ENCODE measurements around the gene EDEM3.

Gene EDEM3

DNA sequence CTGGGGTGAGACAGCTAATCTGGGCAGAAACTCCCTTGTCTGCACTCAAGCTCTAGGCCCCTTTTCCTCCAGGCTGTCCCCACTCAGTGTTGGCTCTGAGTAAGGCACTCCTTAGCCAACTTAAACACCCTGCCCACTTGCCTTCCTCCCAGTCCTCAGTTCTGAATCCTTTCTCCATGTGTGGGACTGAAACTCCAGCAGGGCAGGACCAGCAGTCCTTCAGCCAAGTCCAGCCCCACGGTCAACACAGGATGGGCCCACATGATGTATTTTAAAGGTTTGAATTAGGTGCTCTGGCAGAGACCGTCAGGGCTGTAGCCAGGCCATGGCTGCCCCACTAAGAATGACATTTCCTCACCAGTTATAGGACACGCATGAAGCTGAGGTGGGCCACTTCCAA, 107.8 kb downstream of the EDEM3 start:
- DNase-seq (ENCODE audit: low spot score), result no peak
- TF ChIP-seq, protein P1, sequence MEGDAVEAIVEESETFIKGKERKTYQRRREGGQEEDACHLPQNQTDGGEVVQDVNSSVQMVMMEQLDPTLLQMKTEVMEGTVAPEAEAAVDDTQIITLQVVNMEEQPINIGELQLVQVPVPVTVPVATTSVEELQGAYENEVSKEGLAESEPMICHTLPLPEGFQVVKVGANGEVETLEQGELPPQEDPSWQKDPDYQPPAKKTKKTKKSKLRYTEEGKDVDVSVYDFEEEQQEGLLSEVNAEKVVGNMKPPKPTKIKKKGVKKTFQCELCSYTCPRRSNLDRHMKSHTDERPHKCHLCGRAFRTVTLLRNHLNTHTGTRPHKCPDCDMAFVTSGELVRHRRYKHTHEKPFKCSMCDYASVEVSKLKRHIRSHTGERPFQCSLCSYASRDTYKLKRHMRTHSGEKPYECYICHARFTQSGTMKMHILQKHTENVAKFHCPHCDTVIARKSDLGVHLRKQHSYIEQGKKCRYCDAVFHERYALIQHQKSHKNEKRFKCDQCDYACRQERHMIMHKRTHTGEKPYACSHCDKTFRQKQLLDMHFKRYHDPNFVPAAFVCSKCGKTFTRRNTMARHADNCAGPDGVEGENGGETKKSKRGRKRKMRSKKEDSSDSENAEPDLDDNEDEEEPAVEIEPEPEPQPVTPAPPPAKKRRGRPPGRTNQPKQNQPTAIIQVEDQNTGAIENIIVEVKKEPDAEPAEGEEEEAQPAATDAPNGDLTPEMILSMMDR (IDR thresholded peaks at IDR 0.05; ENCODE audit: extremely low read depth, missing control alignments), result no peak

DNA sequence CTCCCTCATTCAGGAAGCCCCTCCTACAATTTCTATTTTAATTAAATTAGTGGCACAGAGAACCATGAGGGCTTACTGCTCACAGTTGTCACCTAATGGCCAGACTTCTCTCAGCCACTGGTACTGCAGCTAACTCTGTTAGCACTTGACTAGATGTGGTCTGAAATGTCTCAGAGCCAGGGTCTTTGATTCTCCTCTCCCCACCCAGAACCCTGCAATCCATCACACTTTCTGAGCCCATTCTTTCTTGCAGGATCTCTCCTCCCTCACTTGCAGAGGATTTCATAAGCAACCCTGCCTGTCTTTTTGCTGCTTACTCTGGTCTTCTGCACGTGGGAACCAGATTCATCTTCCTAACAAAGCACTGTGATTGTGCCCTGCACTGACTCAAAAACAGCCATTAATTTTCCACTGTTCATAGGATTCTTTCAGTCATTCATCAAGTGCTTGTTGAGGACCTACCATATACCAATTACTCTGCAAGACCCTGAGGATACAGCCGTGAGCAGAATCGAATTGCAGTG, 108.4 kb downstream of the EDEM3 start:
- TF ChIP-seq, protein P1 (IDR thresholded peaks at IDR 0.05; ENCODE audit: extremely low read depth, missing control alignments), result no peak

DNA sequence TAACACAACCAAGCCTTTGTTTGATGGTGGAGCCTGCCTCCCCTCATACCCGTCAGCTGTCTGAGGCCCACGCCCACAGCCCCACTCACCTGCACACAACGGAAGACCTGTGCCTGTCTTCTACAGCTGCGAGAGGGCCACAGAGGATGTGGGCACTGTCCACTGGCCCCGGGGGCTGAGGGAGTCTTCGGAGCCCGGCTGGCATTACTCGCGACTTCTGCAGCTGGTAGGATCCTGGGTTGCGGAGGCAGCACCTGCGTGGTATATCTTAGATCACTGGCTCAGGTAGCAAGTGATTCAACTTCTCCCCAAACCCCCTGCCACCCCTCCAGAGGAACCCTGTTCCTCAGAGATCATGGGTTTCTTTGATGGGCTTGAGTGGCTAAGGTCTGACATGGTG, 109.9 kb downstream of the EDEM3 start:
- no peak for DNase-seq (ENCODE audit: low spot score)
- TF ChIP-seq, protein P1 (IDR thresholded peaks at IDR 0.05; ENCODE audit: extremely low read depth, missing control alignments), result no peak

More for the DNA sequence above, 108.4 kb downstream of the EDEM3 start:
- no peak for DNase-seq (ENCODE audit: low spot score)

DNA sequence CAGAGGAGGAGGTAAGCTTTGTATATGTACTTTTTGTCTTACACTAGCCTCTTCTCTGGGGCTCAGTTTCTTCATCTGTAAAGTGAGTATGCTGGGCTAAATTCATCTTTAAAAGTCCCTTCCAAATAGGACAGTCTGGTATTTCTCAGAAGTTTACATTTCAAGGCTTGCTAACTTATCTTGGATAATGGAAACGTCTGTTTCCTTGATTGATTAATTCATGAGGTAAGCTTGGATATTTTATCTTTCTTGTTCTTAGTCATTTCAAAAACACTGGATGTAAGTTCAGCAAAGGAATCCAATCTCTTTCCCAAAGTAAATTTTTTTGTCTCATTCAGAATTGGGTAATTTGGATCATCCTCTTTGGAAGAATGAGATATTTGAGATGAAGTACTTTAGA, 111.0 kb downstream of the EDEM3 start:
- DNase-seq (ENCODE audit: low spot score), result no peak
- TF ChIP-seq, protein P1 (IDR thresholded peaks at IDR 0.05; ENCODE audit: extremely low read depth, missing control alignments), result no peak

DNA sequence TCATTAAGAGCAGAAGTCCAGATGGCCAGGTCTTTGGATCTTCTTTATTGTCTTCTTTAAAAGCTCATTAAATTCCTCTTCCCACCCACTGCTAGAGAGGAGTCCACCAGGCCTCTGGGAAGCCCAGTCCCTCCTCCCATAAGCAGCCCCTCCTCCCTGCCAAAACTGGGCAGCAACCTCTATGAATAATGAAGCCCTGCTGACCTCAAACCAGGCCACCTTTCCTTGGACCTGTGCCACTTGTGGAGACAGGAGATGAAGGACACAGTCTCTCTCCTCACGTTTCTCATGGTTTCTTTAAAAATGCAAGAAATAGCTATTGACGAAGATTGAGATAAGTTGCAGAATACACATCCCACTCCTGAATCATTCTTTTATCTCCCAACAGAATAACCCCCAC, 112.8 kb downstream of the EDEM3 start:
- TF ChIP-seq, protein P1 (IDR thresholded peaks at IDR 0.05; ENCODE audit: extremely low read depth, missing control alignments), result no peak
- no peak for DNase-seq (ENCODE audit: low spot score)

DNA sequence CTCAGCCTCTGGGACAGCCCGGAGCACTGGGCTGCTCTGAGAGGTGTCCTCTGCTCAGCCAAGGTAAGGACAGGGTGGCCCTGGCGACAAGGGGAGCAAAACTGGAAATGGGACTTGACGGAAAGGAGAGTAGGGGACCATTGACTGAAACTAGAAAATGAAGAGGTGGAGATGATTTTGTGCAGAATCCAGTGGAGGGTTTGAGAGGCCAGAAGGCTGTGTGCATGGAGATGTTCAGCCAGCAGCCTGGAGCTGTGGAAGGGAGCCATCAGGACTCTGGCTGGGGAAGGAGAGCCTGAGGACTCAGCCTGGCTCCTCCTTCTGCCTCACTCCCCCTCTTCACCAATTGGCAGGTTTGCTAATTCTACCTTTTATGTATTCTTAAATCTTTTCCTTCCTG, 114.2 kb downstream of the EDEM3 start:
- TF ChIP-seq, protein P1 (IDR thresholded peaks at IDR 0.05; ENCODE audit: extremely low read depth, missing control alignments), result no peak
- DNase-seq (ENCODE audit: low spot score), result no peak
